Effector memory CD4-positive, alpha-beta T cell (primary cell): Measurements from ENCODE around the gene FBLN5.
"Not testable (repeated sequence)": the region's sequence is repeated elsewhere in the genome, so short reads cannot be mapped to it uniquely, and the experiment has no call there.

Source experiments
- DNase-seq, 3 donors: peaks; one replicate each; pipeline ENCODE4 v3.0.0-alpha.2; 2020
- H3K27ac ChIP-seq: 2 replicates; pipeline ENCODE4 v1.7.0; 2013; ENCODE audit warnings: mild to moderate bottlenecking, low read length, moderate library complexity; ENCODE audit not compliant: insufficient read depth, poor library complexity, severe bottlenecking
- H3K27me3 ChIP-seq: replicated peaks from 2 replicates; pipeline ENCODE4 v1.7.0; 2013; ENCODE audit warnings: mild to moderate bottlenecking, low read length; ENCODE audit not compliant: insufficient read depth, control insufficient read depth, poor library complexity, severe bottlenecking
- H3K36me3 ChIP-seq: 2 replicates; pipeline ENCODE4 v1.7.0; 2013; ENCODE audit warnings: mild to moderate bottlenecking, low read length, moderate library complexity; ENCODE audit not compliant: control insufficient read depth, insufficient read depth
- H3K4me1 ChIP-seq: 2 replicates; pipeline ENCODE4 v1.7.0; 2013; ENCODE audit warnings: low read length, mild to moderate bottlenecking; ENCODE audit not compliant: control insufficient read depth, insufficient read depth, poor library complexity, severe bottlenecking
- H3K4me3 ChIP-seq: 2 replicates; pipeline ENCODE4 v1.7.0; 2013; ENCODE audit warnings: low read length, low read depth, mild to moderate bottlenecking; ENCODE audit not compliant: insufficient read depth, poor library complexity, severe bottlenecking
- H3K9me3 ChIP-seq: 2 replicates; pipeline ENCODE4 v1.7.0; 2013; ENCODE audit warnings: mild to moderate bottlenecking, low read length, moderate library complexity; ENCODE audit not compliant: control insufficient read depth

FBLN5 gene

GRCh38 chr14:91877376-91877915 is 70.0 kb downstream of the FBLN5 start:
- Histone ChIP-seq H3K27me3 (no peaks in the 10 kb centered on the region), H3K27ac (no peak overlapping the region), H3K36me3 (no peaks in the 10 kb centered on the region), H3K4me3 (no peak overlapping the region), H3K4me1 (peaks cover 45% of the 10 kb centered on the region), H3K9me3 (no peaks in the 10 kb centered on the region)
- DNase-seq, result no peak

GRCh38 chr14:91876492-91876891 is 71.0 kb downstream of the FBLN5 start:
- Histone ChIP-seq H3K4me1 (peaks cover 55% of the 10 kb centered on the region), H3K36me3 (no peaks in the 10 kb centered on the region), H3K9me3 (no peaks in the 10 kb centered on the region), H3K27me3 (no peaks in the 10 kb centered on the region), H3K4me3 (no peak overlapping the region), H3K27ac (no peak overlapping the region)
- DNase-seq, result no peak

- H3K36me3 ChIP-seq, result no peaks in the 10 kb centered on the region
- H3K4me1 ChIP-seq, result peaks cover 58% of the 10 kb centered on the region
- H3K27me3 ChIP-seq, result no peaks in the 10 kb centered on the region
- H3K27ac ChIP-seq, result no peak overlapping the region
- DNase-seq, result no peak
- no peaks in the 10 kb centered on the region for H3K9me3 ChIP-seq
- no peak overlapping the region for H3K4me3 ChIP-seq
Observed at GRCh38 chr14:91875525-91876286, 71.8 kb downstream of the FBLN5 start.

GRCh38 chr14:91873471-91874415 is 73.8 kb downstream of the FBLN5 start:
- Histone ChIP-seq H3K4me3 (peak overlapping the region; percentile 35), H3K27ac (peak overlapping the region; percentile 88), H3K9me3 (no peaks in the 10 kb centered on the region), H3K27me3 (no peaks in the 10 kb centered on the region), H3K36me3 (no peaks in the 10 kb centered on the region), H3K4me1 (peaks cover 67% of the 10 kb centered on the region)
- DNase-seq, result peak; percentile 69 to 78 (median 75)

GRCh38 chr14:91872517-91873470 is 74.7 kb downstream of the FBLN5 start:
- peak overlapping the region; percentile 35 for H3K4me3 ChIP-seq
- no peaks in the 10 kb centered on the region for H3K36me3 ChIP-seq
- H3K4me1 ChIP-seq, result peaks cover 77% of the 10 kb centered on the region
- H3K9me3 ChIP-seq, result no peaks in the 10 kb centered on the region
- peak overlapping the region; percentile 88 for H3K27ac ChIP-seq
- no peaks in the 10 kb centered on the region for H3K27me3 ChIP-seq
- peak; percentile 46 to 62 (median 57) for DNase-seq

- peak in 2 of 3 donors; percentile 36 to 55 for DNase-seq
- no peaks in the 10 kb centered on the region for H3K9me3 ChIP-seq
- peaks cover 80% of the 10 kb centered on the region for H3K4me1 ChIP-seq
- peak overlapping the region; percentile 35 for H3K4me3 ChIP-seq
- no peaks in the 10 kb centered on the region for H3K36me3 ChIP-seq
- no peaks in the 10 kb centered on the region for H3K27me3 ChIP-seq
- H3K27ac ChIP-seq, result peak overlapping the region; percentile 88
Observed at GRCh38 chr14:91872011-91872501, 75.4 kb downstream of the FBLN5 start.

GRCh38 chr14:91871401-91871800 is 76.1 kb downstream of the FBLN5 start:
- Histone ChIP-seq H3K4me1 (peaks cover 80% of the 10 kb centered on the region), H3K27ac (peak overlapping the region; percentile 88), H3K4me3 (peak overlapping the region; percentile 35)
- not testable (repeated sequence) for H3K36me3 ChIP-seq, DNase-seq, H3K27me3 ChIP-seq, H3K9me3 ChIP-seq

GRCh38 chr14:91870890-91871289 is 76.6 kb downstream of the FBLN5 start:
- Histone ChIP-seq H3K4me3 (peak overlapping the region; percentile 16), H3K9me3 (no peaks in the 10 kb centered on the region)

GRCh38 chr14:91870001-91870400 is 77.5 kb downstream of the FBLN5 start:
- Histone ChIP-seq H3K27me3 (no peaks in the 10 kb centered on the region), H3K9me3 (no peaks in the 10 kb centered on the region), H3K4me3 (peak overlapping the region; percentile 14), H3K27ac (peak overlapping the region; percentile 88), H3K36me3 (no peaks in the 10 kb centered on the region), H3K4me1 (peaks cover 71% of the 10 kb centered on the region)
- peak; percentile 61 to 75 (median 68) for DNase-seq

More at GRCh38 chr14:91870890-91871289, 76.6 kb downstream of the FBLN5 start:
- Histone ChIP-seq H3K36me3 (no peaks in the 10 kb centered on the region), H3K4me1 (peaks cover 80% of the 10 kb centered on the region), H3K27ac (peak overlapping the region; percentile 88), H3K27me3 (no peaks in the 10 kb centered on the region)
- no peak for DNase-seq
